ENCODE results near the gene METTL17. TPM values are rescaled to one million over a fixed set of nuclear protein-coding genes. Genes with fewer than 3 reads are reported as not detected.
"Not testable (repeated sequence)": the region's sequence is repeated elsewhere in the genome, so short reads cannot be mapped to it uniquely, and the experiment has no call there.

METTL17 gene
- total and polyA plus RNA-seq, 9 donors: 42.5 to 65.1 (median 49.9) TPM

- WGBS, 3 donors: 67 to 74% (median 71%) methylated on average over 1 of the region's 1 CpG
- Histone ChIP-seq H3K27me3 (no peaks in the 10 kb centered on the region), H3K27ac (no peak overlapping the region), H3K4me3 (no peak overlapping the region), H3K36me3 (no peaks in the 10 kb centered on the region), H3K4me1 (ENCODE audit: insufficient read depth) (no peaks in the 10 kb centered on the region), H3K9me3 (no peaks in the 10 kb centered on the region)
- intact Hi-C loops (cut with DNase I): no loop called here
- no peak for DNase-seq
- no peak for TF ChIP-seq POLR2A (IDR thresholded peaks at IDR 0.05)
Observed at GRCh38 chr14:20980906-20981305, 8.9 kb upstream of the METTL17 start.

GRCh38 chr14:20982646-20983369, 7.0 kb upstream of the METTL17 start:
- 74 to 78% (median 78%) methylated on average over 2 of the region's 2 CpGs for WGBS, 3 donors
- intact Hi-C loops (cut with DNase I): no loop called here

GRCh38 chr14:20985650-20986049, 4.1 kb upstream of the METTL17 start:
- DNase-seq; H3K27ac ChIP-seq; H3K4me1 ChIP-seq (ENCODE audit: insufficient read depth); H3K9me3 ChIP-seq; intact Hi-C loops (cut with DNase I); H3K36me3 ChIP-seq; H3K27me3 ChIP-seq; H3K4me3 ChIP-seq: not testable (repeated sequence)
- 96% methylated on average over 4 of the region's 4 CpGs for WGBS, 3 donors

More at GRCh38 chr14:20982646-20983369, 7.0 kb upstream of the METTL17 start:
- no peak overlapping the region for H3K27ac ChIP-seq
- H3K27me3 ChIP-seq: no peaks in the 10 kb centered on the region
- no peaks in the 10 kb centered on the region for H3K4me1 ChIP-seq (ENCODE audit: insufficient read depth)
- TF ChIP-seq POLR2A (IDR thresholded peaks at IDR 0.05): no peak
- TF ChIP-seq EP300 (IDR thresholded peaks at IDR 0.05): no peak
- no peak for TF ChIP-seq CTCF (IDR thresholded peaks at IDR 0.05)
- H3K9me3 ChIP-seq: no peaks in the 10 kb centered on the region
- no peak overlapping the region for H3K4me3 ChIP-seq
- no peak for DNase-seq
- H3K36me3 ChIP-seq: no peaks in the 10 kb centered on the region

GRCh38 chr14:20986811-20987210, 3.0 kb upstream of the METTL17 start:
- no peak for TF ChIP-seq POLR2A (IDR thresholded peaks at IDR 0.05)
- no peak for TF ChIP-seq CTCF (IDR thresholded peaks at IDR 0.05)
- no peak for TF ChIP-seq EP300 (IDR thresholded peaks at IDR 0.05)
- Histone ChIP-seq H3K9me3 (no peaks in the 10 kb centered on the region), H3K27me3 (no peaks in the 10 kb centered on the region), H3K36me3 (no peaks in the 10 kb centered on the region), H3K4me1 (ENCODE audit: insufficient read depth) (peaks cover 8% of the 10 kb centered on the region), H3K4me3 (no peak overlapping the region), H3K27ac (no peak overlapping the region)
- DNase-seq: no peak
- intact Hi-C loops (cut with DNase I): no loop called here
- 4 to 7% (median 6%) methylated on average over 2 of the region's 2 CpGs for WGBS, 3 donors

- Histone ChIP-seq H3K27ac (peak overlapping the region in 1 of 2 donors; percentile 67), H3K27me3 (no peaks in the 10 kb centered on the region), H3K4me1 (ENCODE audit: insufficient read depth) (peaks cover 8% of the 10 kb centered on the region), H3K9me3 (no peaks in the 10 kb centered on the region), H3K36me3 (no peaks in the 10 kb centered on the region), H3K4me3 (peak overlapping the region; percentile 91)
- WGBS, 3 donors: 86 to 88% (median 86%) methylated on average over 15 of the region's 15 CpGs
- intact Hi-C loops (cut with DNase I): no loop called here
- DNase-seq: peak in 1 of 5 donors; percentile 25
- no peak for TF ChIP-seq POLR2A (IDR thresholded peaks at IDR 0.05)
- TF ChIP-seq EP300 (IDR thresholded peaks at IDR 0.05): no peak
- TF ChIP-seq CTCF (IDR thresholded peaks at IDR 0.05): no peak
Observed at GRCh38 chr14:20988717-20989470, 886 bp upstream of the METTL17 start.
